ENCODE data around the gene SNX24. TPM values are rescaled to one million over a fixed set of nuclear protein-coding genes. Genes with fewer than 3 reads are reported as not detected.

Gene SNX24
- total RNA-seq, 1 donor from 2014 or later = 21.0 TPM

- Mint-ChIP-seq H3K27me3 (ENCODE audit: insufficient read depth, low read depth) (no peaks in the 10 kb centered on the region), H3K36me3 (no peaks in the 10 kb centered on the region), H3K4me1 (peaks cover 5% of the 10 kb centered on the region), H3K27ac (no peak overlapping the region), H3K4me3 (no peak overlapping the region), H3K9me3 (no peaks in the 10 kb centered on the region)
- Histone ChIP-seq H3K36me3 (no peaks in the 10 kb centered on the region), H3F3A (ENCODE audit: low read depth) (no peaks in the 10 kb centered on the region), H3K27ac (no peak overlapping the region), H2AFZ (replicated peaks) (no peak overlapping the region), H3K9ac (no peak overlapping the region), H4K20me1 (ENCODE audit: low read depth) (no peaks in the 10 kb centered on the region), H3K9me3 (ENCODE audit: low read depth) (no peaks in the 10 kb centered on the region), H3K4me3 (no peak overlapping the region), H3K4me2 (no peak overlapping the region), H3K4me1 (no peaks in the 10 kb centered on the region), H3K27me3 (no peaks in the 10 kb centered on the region), H3K79me2 (ENCODE audit: low read depth) (no peaks in the 10 kb centered on the region)
- TF ChIP-seq, protein P1, sequence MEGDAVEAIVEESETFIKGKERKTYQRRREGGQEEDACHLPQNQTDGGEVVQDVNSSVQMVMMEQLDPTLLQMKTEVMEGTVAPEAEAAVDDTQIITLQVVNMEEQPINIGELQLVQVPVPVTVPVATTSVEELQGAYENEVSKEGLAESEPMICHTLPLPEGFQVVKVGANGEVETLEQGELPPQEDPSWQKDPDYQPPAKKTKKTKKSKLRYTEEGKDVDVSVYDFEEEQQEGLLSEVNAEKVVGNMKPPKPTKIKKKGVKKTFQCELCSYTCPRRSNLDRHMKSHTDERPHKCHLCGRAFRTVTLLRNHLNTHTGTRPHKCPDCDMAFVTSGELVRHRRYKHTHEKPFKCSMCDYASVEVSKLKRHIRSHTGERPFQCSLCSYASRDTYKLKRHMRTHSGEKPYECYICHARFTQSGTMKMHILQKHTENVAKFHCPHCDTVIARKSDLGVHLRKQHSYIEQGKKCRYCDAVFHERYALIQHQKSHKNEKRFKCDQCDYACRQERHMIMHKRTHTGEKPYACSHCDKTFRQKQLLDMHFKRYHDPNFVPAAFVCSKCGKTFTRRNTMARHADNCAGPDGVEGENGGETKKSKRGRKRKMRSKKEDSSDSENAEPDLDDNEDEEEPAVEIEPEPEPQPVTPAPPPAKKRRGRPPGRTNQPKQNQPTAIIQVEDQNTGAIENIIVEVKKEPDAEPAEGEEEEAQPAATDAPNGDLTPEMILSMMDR (IDR thresholded peaks at IDR 0.05) = no peak
- no peak for TF ChIP-seq EZH2 (IDR thresholded peaks at IDR 0.05)
- TF ChIP-seq EZH2phosphoT487 (IDR thresholded peaks at IDR 0.05) = no peak
- no peak for DNase-seq (ENCODE audit: low spot score)
Measured at GRCh38 chr5:122902263-122902662, 56.9 kb downstream of the SNX24 start.

GRCh38 chr5:122906768-122907167 is 61.4 kb downstream of the SNX24 start:
- no peaks in the 10 kb centered on the region for H4K20me1 ChIP-seq (ENCODE audit: low read depth)
- no peak overlapping the region for H3K4me3 ChIP-seq
- no peaks in the 10 kb centered on the region for H3K79me2 ChIP-seq (ENCODE audit: low read depth)
- Mint-ChIP-seq H3K4me3 (no peak overlapping the region), H3K9me3 (no peaks in the 10 kb centered on the region), H3K4me1 (peaks cover 10% of the 10 kb centered on the region), H3K27ac (peak overlapping the region; percentile 48), H3K36me3 (no peaks in the 10 kb centered on the region), H3K27me3 (ENCODE audit: insufficient read depth, low read depth) (no peaks in the 10 kb centered on the region)
- no peaks in the 10 kb centered on the region for H3K36me3 ChIP-seq
- H3K27me3 ChIP-seq = no peaks in the 10 kb centered on the region
- H3K9ac ChIP-seq = no peak overlapping the region
- no peak for TF ChIP-seq EZH2phosphoT487 (IDR thresholded peaks at IDR 0.05)
- no peak for TF ChIP-seq EZH2 (IDR thresholded peaks at IDR 0.05)
- TF ChIP-seq, protein P1 (IDR thresholded peaks at IDR 0.05) = no peak
- no peaks in the 10 kb centered on the region for H3K9me3 ChIP-seq (ENCODE audit: low read depth)
- no peak for DNase-seq (ENCODE audit: low spot score)
- no peaks in the 10 kb centered on the region for H3F3A ChIP-seq (ENCODE audit: low read depth)
- H2AFZ ChIP-seq (replicated peaks) = no peak overlapping the region
- H3K4me2 ChIP-seq = no peak overlapping the region
- no peak overlapping the region for H3K27ac ChIP-seq
- no peaks in the 10 kb centered on the region for H3K4me1 ChIP-seq

DNA sequence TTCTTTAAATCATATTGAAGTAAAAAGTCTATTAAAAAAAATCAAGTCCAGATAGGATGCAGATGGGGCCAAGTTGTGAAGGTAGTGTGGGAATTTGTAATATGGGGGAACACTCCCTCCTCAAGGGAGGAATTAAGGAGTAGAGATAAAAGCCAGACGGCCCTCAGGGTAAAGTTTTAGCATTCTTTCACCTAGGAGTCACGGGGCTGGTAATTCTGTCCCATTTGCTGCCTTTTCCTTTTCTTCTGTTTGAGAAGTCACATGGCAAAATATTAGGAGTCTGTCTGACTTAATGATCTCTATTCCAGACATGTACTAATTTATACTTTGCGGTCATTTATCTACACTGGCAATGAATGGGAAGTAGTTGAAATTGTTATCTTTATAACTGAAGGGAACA is 61.9 kb downstream of the SNX24 start:
- no peaks in the 10 kb centered on the region for H3F3A ChIP-seq (ENCODE audit: low read depth)
- no peak overlapping the region for H3K9ac ChIP-seq
- Mint-ChIP-seq H3K27me3 (ENCODE audit: insufficient read depth, low read depth) (no peaks in the 10 kb centered on the region), H3K36me3 (no peaks in the 10 kb centered on the region), H3K9me3 (no peaks in the 10 kb centered on the region), H3K27ac (no peak overlapping the region), H3K4me1 (peaks cover 10% of the 10 kb centered on the region), H3K4me3 (no peak overlapping the region)
- no peak overlapping the region for H3K4me3 ChIP-seq
- no peak overlapping the region for H2AFZ ChIP-seq (replicated peaks)
- no peaks in the 10 kb centered on the region for H3K27me3 ChIP-seq
- H3K36me3 ChIP-seq = no peaks in the 10 kb centered on the region
- no peak overlapping the region for H3K4me2 ChIP-seq
- no peaks in the 10 kb centered on the region for H4K20me1 ChIP-seq (ENCODE audit: low read depth)
- H3K27ac ChIP-seq = no peak overlapping the region
- TF ChIP-seq EZH2phosphoT487 (IDR thresholded peaks at IDR 0.05) (no peak), EZH2 (IDR thresholded peaks at IDR 0.05) (no peak)
- TF ChIP-seq, protein P1 (IDR thresholded peaks at IDR 0.05) = no peak
- no peak for DNase-seq (ENCODE audit: low spot score)
- H3K9me3 ChIP-seq (ENCODE audit: low read depth) = no peaks in the 10 kb centered on the region
- H3K4me1 ChIP-seq = no peaks in the 10 kb centered on the region
- no peaks in the 10 kb centered on the region for H3K79me2 ChIP-seq (ENCODE audit: low read depth)

Measured in neural progenitor cell (in vitro differentiated cells).